NCI-H2196 treated with DMSO at 0.1 percent for 48 hours (cell line): ENCODE measurements around the gene RAMACL.
"Not testable (repeated sequence)": the region's sequence is repeated elsewhere in the genome, so short reads cannot be mapped to it uniquely, and the experiment has no call there.

ENCODE experiments used
- DNase-seq: peaks from one replicate; lab custom pipeline; 2025; ENCODE audit not compliant: unreplicated experiment; lab: John Stamatoyannopoulos, UW

Gene RAMACL

GRCh38 chr6:166597711-166598440, 11.4 kb upstream of the RAMACL start:
- DNase-seq: no peak

GRCh38 chr6:166596776-166597507, 10.5 kb upstream of the RAMACL start:
- no peak for DNase-seq

GRCh38 chr6:166595949-166596348, 9.5 kb upstream of the RAMACL start:
- DNase-seq: no peak

- no peak for DNase-seq
Observed at GRCh38 chr6:166595061-166595780, 8.7 kb upstream of the RAMACL start.

- DNase-seq: no peak
Observed at GRCh38 chr6:166592821-166593220, 6.3 kb upstream of the RAMACL start.

- no peak for DNase-seq
Observed at GRCh38 chr6:166591961-166592520, 5.6 kb upstream of the RAMACL start.

GRCh38 chr6:166591026-166591425, 4.5 kb upstream of the RAMACL start:
- DNase-seq: no peak

- DNase-seq: no peak
Observed at GRCh38 chr6:166589786-166590574, 3.5 kb upstream of the RAMACL start.

GRCh38 chr6:166589337-166589731, 2.9 kb upstream of the RAMACL start:
- DNase-seq: no peak

GRCh38 chr6:166588691-166589336, 2.3 kb upstream of the RAMACL start:
- no peak for DNase-seq

- DNase-seq: no peak
Observed at GRCh38 chr6:166587631-166588413, 1.3 kb upstream of the RAMACL start.

- DNase-seq: no peak
Observed at GRCh38 chr6:166584853-166585429, 1.5 kb downstream of the RAMACL start.

- no peak for DNase-seq
Observed at GRCh38 chr6:166584155-166584554, 2.3 kb downstream of the RAMACL start.

- no peak for DNase-seq
Observed at GRCh38 chr6:166583230-166583965, 3.1 kb downstream of the RAMACL start.

- no peak for DNase-seq
Observed at GRCh38 chr6:166582258-166582657, 4.2 kb downstream of the RAMACL start.

- DNase-seq: not testable (repeated sequence)
Observed at GRCh38 chr6:166581801-166582200, 4.7 kb downstream of the RAMACL start.

- no peak for DNase-seq
Observed at GRCh38 chr6:166581091-166581511, 5.4 kb downstream of the RAMACL start.
